HG03159 (cell line): ENCODE results near the gene POR.

Experiments
- ATAC-seq: cut with Tn5 transposase; IDR thresholded peaks from one replicate; pipeline ENCODE4 v1.9.1; 2021; ENCODE audit warnings: mild to moderate bottlenecking, moderate library complexity; ENCODE audit not compliant: unreplicated experiment

The POR gene

GRCh38 chr7:75971309-75971960, 56.5 kb downstream of the POR start:
- ATAC-seq, result no peak

DNA sequence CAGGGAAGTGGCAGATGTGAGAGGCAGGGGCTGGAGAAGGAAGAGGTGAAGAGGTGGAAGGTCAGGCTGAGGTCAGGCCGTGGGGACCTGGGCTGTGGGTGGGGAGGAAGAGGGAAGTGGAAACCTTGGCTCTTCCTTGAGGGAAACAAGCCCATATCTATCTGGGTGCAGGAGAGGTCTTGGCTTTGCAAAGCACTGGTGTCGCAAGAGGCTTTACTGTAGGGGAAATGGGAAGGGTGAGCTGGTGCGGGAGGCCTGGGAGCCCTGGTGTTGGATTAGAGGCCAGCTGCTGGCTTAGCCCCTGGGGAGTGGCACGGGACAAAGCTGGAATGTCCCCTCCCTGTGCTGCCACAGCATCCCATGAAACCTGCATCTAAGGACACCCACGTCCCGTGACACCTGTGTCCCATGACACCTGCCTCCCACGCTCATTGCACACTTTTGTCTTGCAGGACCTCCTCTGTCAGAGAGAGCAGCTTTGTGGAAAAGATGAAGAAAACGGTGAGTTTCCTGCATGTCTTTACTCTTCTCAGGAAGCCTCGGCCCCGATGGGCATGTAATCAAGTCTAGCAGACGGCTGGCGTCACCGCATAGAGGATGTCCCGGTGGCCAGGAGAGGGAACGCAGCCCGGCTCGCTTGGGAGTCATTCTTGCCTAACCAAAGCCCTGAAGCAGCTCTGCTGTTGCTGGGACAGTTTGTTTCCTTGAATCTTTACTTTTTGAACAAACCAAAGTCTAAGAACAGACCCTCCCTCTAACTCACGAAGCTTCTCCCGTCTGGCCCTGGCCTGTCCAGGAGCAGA, 57.2 kb downstream of the POR start:
- ATAC-seq, result no peak

DNA sequence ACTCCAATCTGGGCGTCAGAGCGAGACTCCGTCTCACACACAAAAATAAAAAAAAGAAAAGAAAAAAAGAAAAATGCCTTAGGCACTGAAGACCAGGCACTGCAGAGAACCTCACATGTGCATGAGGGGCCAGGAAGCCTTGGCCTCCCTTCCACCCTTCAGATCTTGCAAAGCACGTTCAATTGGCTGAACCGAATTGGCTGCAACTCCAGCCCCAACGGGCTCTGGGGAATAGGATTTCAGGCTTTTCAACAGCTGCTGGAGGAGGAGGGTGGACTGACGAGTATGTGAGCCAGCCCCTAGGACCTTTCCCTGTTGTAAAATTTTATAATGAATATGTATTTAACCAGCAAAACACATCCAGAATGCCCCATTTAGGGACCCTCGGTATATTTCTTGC, 62.8 kb downstream of the POR start:
- no peak for ATAC-seq

- ATAC-seq, result no peak
These were observed 64.9 kb downstream of the POR start for GRCh38 chr7:75979759-75980429.

DNA sequence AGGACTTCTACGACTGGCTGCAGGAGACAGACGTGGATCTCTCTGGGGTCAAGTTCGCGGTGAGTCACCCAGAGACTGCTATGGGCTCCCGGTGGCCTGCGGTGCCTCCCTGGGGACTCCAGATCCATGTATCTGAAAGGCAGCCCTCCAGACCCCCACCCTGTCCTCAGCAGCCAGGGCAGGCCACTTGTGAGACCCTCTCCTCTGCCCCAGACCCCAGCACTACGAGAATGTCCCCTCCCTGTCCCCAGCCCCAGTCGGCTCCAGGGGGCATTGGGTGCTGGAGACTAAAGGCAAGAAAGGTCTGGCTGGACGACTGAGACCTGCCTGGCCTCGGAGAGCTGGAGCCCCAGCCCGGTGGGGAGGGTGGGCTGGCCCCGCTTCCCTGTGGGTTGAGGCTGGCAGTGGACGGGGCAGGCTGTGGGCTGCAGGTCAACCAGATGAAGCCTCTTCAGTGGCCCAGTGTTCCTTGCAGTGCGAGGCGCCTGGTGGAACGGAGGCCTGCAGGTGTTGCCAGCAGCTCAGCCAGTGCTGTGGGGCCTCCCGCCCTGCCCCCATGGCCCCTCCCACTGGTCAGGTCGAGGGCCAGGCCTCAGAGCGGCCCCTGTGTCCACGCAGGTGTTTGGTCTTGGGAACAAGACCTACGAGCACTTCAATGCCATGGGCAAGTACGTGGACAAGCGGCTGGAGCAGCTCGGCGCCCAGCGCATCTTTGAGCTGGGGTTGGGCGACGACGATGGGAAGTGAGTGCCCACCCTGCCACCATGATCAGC, 65.7 kb downstream of the POR start:
- no peak for ATAC-seq

- no peak for ATAC-seq
These were observed 66.2 kb downstream of the POR start for GRCh38 chr7:75981203-75981452.

DNA sequence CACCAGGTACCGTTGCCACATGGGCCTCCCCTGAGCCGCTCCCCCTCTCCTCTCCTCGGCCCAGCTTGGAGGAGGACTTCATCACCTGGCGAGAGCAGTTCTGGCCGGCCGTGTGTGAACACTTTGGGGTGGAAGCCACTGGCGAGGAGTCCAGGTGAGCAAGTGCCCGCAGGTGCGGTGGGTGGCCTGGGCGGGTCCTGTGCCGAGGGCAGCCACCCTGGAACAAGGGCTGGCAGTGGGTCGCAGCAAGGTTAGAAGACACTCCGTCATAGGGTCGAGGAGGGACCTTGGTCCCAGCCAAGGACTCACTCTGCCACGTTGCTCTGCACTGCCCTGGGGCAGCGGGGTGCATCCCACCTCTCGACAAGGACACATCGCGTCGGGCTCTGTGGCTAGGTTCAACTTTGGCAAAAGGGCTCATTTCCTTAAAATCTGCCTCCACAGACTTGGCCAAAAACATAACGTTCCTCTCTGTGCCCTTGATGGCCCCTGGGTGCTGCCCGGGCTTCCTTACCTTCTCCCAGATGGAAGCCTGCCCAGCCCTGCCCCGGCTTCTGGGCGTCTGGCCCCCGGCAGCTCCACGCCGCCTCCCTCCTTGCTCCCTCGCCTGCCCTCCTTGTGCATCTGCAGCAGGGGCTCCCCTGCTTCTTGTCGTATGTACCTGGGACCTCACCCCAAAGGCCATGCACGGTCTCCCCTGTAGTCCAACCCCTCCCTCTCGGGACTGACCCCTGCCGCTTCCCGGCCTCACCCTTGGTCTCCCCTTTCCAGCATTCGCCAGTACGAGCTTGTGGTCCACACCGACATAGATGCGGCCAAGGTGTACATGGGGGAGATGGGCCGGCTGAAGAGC, 66.7 kb downstream of the POR start:
- ATAC-seq, result no peak

GRCh38 chr7:75982306-75983064, 67.5 kb downstream of the POR start:
- no peak for ATAC-seq

- ATAC-seq, result no peak
These were observed 68.6 kb downstream of the POR start for GRCh38 chr7:75983471-75984129.

GRCh38 chr7:75984130-75985008, 69.4 kb downstream of the POR start:
- ATAC-seq, result no peak

DNA sequence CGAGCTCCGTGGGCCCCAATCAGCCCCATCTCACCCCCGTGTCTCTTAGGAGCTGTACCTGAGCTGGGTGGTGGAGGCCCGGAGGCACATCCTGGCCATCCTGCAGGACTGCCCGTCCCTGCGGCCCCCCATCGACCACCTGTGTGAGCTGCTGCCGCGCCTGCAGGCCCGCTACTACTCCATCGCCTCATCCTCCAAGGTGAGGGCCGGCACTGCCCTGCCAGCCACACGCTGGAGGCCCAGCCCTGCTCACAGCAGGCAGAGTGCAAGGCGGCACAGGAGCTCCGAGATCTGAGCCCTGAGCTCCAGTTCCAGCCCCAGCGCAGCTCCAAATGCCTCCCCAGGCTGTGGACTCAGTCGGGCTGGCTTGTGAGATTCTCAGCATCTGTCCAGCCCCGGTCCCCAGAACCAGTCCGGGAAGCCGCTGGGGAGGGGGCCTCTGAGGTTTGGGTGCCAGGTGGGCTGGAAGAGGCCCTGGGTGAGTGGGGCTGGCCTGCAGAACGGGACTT, 70.1 kb downstream of the POR start:
- ATAC-seq, result no peak

GRCh38 chr7:75985518-75986146, 70.7 kb downstream of the POR start:
- no peak for ATAC-seq

DNA sequence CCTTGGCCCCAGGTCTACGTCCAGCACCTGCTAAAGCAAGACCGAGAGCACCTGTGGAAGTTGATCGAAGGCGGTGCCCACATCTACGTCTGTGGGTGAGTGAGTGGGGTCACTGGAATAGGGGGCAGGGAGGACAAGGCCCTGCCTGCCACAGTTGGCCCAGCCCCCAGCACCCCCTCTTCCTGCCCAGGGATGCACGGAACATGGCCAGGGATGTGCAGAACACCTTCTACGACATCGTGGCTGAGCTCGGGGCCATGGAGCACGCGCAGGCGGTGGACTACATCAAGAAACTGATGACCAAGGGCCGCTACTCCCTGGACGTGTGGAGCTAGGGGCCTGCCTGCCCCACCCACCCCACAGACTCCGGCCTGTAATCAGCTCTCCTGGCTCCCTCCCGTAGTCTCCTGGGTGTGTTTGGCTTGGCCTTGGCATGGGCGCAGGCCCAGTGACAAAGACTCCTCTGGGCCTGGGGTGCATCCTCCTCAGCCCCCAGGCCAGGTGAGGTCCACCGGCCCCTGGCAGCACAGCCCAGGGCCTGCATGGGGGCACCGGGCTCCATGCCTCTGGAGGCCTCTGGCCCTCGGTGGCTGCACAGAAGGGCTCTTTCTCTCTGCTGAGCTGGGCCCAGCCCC, 71.3 kb downstream of the POR start:
- ATAC-seq, result no peak

- no peak for ATAC-seq
These were observed 72.3 kb downstream of the POR start for GRCh38 chr7:75987026-75987804.

DNA sequence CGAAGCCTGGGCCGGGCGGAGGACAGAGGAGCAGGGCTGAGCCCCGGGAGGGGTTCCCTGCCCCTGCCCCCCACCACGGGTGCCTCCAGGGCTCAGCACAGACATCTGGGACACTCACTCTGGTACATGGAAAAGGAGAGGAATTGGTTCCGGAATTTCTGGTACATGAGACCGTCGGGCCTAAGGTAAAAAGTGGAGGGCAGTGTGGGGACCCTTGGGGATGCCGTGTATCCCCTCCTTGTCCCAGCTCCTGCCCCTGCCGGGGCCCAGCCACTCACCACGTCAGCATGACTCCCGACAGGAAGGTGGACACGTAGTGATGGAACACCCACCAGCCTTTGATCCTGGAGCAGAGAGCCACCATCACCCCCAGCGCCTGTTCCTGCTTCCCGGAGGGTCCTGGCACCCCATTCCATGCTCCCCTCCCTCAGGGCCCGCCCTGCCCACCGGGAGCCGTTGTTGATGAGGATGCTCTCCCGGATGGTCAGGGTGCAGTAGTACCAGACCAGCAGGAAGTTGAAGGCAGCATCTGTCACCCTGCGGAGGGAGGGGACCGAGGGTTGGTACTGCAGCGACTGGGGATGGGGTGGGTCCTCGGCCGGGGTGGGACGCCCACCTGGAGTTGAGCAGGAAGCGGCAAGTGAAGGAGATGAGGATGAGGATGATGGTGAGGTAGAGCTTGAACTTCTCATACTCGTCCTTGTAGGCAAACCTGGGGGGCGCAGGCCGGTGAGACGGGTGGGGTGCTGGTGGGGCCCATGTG, 73.0 kb downstream of the POR start:
- no peak for ATAC-seq
